Mucosa of rectum (tissue), 2 donors: ENCODE data around the gene MED13L.
A peak's percentile ranks its signal among the peaks of the same experiment; 100 is the strongest.

Experiments used
- H3K27ac ChIP-seq, 2 donors: one replicate each; pipeline ENCODE4 v1.7.0; 2013; ENCODE audit warnings: inconsistent platforms in 2 of 2, low read depth in 2 of 2, low read length in 2 of 2
- H3K27me3 ChIP-seq, 2 donors: one replicate each; pipeline ENCODE4 v1.7.0; 2013; ENCODE audit warnings: low read length in 2 of 2; ENCODE audit not compliant: control insufficient read depth in 2 of 2, insufficient read depth in 2 of 2
- H3K36me3 ChIP-seq, 2 donors: one replicate each; pipeline ENCODE4 v1.7.0; 2013; ENCODE audit warnings: low read length in 2 of 2; ENCODE audit not compliant: control insufficient read depth in 2 of 2, insufficient read depth in 2 of 2
- H3K4me1 ChIP-seq, 2 donors: one replicate each; pipeline ENCODE4 v1.7.0; 2013; ENCODE audit warnings: low read length in 2 of 2, mild to moderate bottlenecking in 1 of 2; ENCODE audit not compliant: control insufficient read depth in 2 of 2, insufficient read depth in 2 of 2
- H3K4me3 ChIP-seq, 2 donors: one replicate each; pipeline ENCODE4 v1.7.0; 2013; ENCODE audit warnings: low read length in 2 of 2
- H3K9ac ChIP-seq, 2 donors: one replicate each; pipeline ENCODE4 v1.7.0; 2013; ENCODE audit warnings: low read length in 2 of 2, low read depth in 1 of 2, mild to moderate bottlenecking in 1 of 2
- H3K9me3 ChIP-seq, 2 donors: one replicate each; pipeline ENCODE4 v1.7.0; 2013; ENCODE audit warnings: low read length in 2 of 2; ENCODE audit not compliant: control insufficient read depth in 2 of 2
- donor health status: healthy.
- donor health status: Normal muscosa, but diverticular disease.

MED13L gene

GRCh38 chr12:116265351-116266147 lies 11.9 kb downstream of the MED13L start:
- Histone ChIP-seq H3K4me1 (peaks cover 3 to 18% of the 10 kb centered on the region in 2 donors), H3K4me3 (no peak overlapping the region), H3K27me3 (no peaks in the 10 kb centered on the region), H3K36me3 (no peaks in the 10 kb centered on the region), H3K9me3 (no peaks in the 10 kb centered on the region), H3K27ac (no peak overlapping the region), H3K9ac (no peak overlapping the region)

- no peak overlapping the region for H3K4me3 ChIP-seq
- peaks cover 3 to 18% of the 10 kb centered on the region in 2 donors for H3K4me1 ChIP-seq
These were observed 12.9 kb downstream of the MED13L start for GRCh38 chr12:116264525-116265070.

GRCh38 chr12:116263844-116264243 lies 13.6 kb downstream of the MED13L start:
- Histone ChIP-seq H3K27ac (no peak overlapping the region), H3K9me3 (no peaks in the 10 kb centered on the region), H3K36me3 (no peaks in the 10 kb centered on the region), H3K9ac (no peak overlapping the region), H3K4me1 (peaks cover 3 to 18% of the 10 kb centered on the region in 2 donors), H3K27me3 (no peaks in the 10 kb centered on the region), H3K4me3 (no peak overlapping the region)

More at GRCh38 chr12:116264525-116265070, 12.9 kb downstream of the MED13L start:
- Histone ChIP-seq H3K9ac (no peak overlapping the region), H3K36me3 (no peaks in the 10 kb centered on the region), H3K9me3 (no peaks in the 10 kb centered on the region), H3K27ac (no peak overlapping the region), H3K27me3 (no peaks in the 10 kb centered on the region)

- H3K9ac ChIP-seq: no peak overlapping the region
- no peaks in the 10 kb centered on the region for H3K27me3 ChIP-seq
- no peak overlapping the region for H3K4me3 ChIP-seq
- no peaks in the 10 kb centered on the region for H3K36me3 ChIP-seq
- H3K9me3 ChIP-seq: no peaks in the 10 kb centered on the region
- no peak overlapping the region for H3K27ac ChIP-seq
- H3K4me1 ChIP-seq: peaks cover 3 to 18% of the 10 kb centered on the region in 2 donors
These were observed 14.1 kb downstream of the MED13L start for GRCh38 chr12:116263431-116263830.

- no peak overlapping the region for H3K9ac ChIP-seq
- H3K4me3 ChIP-seq: no peak overlapping the region
- no peaks in the 10 kb centered on the region for H3K27me3 ChIP-seq
- H3K27ac ChIP-seq: no peak overlapping the region
- H3K36me3 ChIP-seq: no peaks in the 10 kb centered on the region
- H3K9me3 ChIP-seq: no peaks in the 10 kb centered on the region
- peaks cover 8 to 18% of the 10 kb centered on the region in 2 donors for H3K4me1 ChIP-seq
These were observed 14.8 kb downstream of the MED13L start for GRCh38 chr12:116262741-116263140.

GRCh38 chr12:116261525-116262100 lies 15.9 kb downstream of the MED13L start:
- Histone ChIP-seq H3K27me3 (no peaks in the 10 kb centered on the region), H3K4me3 (no peak overlapping the region), H3K36me3 (no peaks in the 10 kb centered on the region), H3K9me3 (no peaks in the 10 kb centered on the region), H3K27ac (no peak overlapping the region), H3K9ac (no peak overlapping the region), H3K4me1 (peaks cover 15 to 18% of the 10 kb centered on the region in 2 donors)

- no peaks in the 10 kb centered on the region for H3K27me3 ChIP-seq
These were observed 17.5 kb downstream of the MED13L start for GRCh38 chr12:116259800-116260577.

GRCh38 chr12:116257826-116258225 lies 19.7 kb downstream of the MED13L start:
- Histone ChIP-seq H3K4me3 (no peak overlapping the region), H3K27ac (no peak overlapping the region), H3K36me3 (no peaks in the 10 kb centered on the region), H3K27me3 (no peaks in the 10 kb centered on the region), H3K9ac (no peak overlapping the region), H3K4me1 (peaks cover 4 to 14% of the 10 kb centered on the region in 2 donors), H3K9me3 (no peaks in the 10 kb centered on the region)

More at GRCh38 chr12:116259800-116260577, 17.5 kb downstream of the MED13L start:
- H3K4me3 ChIP-seq: no peak overlapping the region
- no peak overlapping the region for H3K9ac ChIP-seq
- H3K9me3 ChIP-seq: no peaks in the 10 kb centered on the region
- H3K36me3 ChIP-seq: no peaks in the 10 kb centered on the region
- no peak overlapping the region for H3K27ac ChIP-seq
- H3K4me1 ChIP-seq: peaks cover 7 to 16% of the 10 kb centered on the region in 2 donors

GRCh38 chr12:116257215-116257614 lies 20.3 kb downstream of the MED13L start:
- no peaks in the 10 kb centered on the region for H3K9me3 ChIP-seq
- H3K27me3 ChIP-seq: no peaks in the 10 kb centered on the region
- peak overlapping the region in 1 of 2 donors; percentile 37 for H3K9ac ChIP-seq
- H3K36me3 ChIP-seq: no peaks in the 10 kb centered on the region
- H3K27ac ChIP-seq: peak overlapping the region; percentile 2 to 57
- H3K4me3 ChIP-seq: no peak overlapping the region
- peaks cover 4 to 14% of the 10 kb centered on the region in 2 donors for H3K4me1 ChIP-seq
